BE2C (cell line): ENCODE measurements around the gene CCDC88A.
"Not testable (repeated sequence)": the region's sequence is repeated elsewhere in the genome, so short reads cannot be mapped to it uniquely, and the experiment has no call there.

Source experiments
- DNase-seq: peaks from one replicate; pipeline ENCODE4 v3.0.0-alpha.2; 2020
- H3K27me3 ChIP-seq: fragments of 250-450 bp; sonication (Bioruptor Pico); 2 replicates; pipeline ENCODE4 v1.5.1; 2020; ENCODE audit warnings: mild to moderate bottlenecking
- H3K36me3 ChIP-seq: fragments of 250-450 bp; sonication (Bioruptor Pico); 2 replicates; pipeline ENCODE4 v1.5.1; 2020; ENCODE audit warnings: mild to moderate bottlenecking
- H3K4me1 ChIP-seq: fragments of 250-450 bp; sonication (Bioruptor Pico); 2 replicates; pipeline ENCODE4 v1.5.1; 2020
- H3K4me3 ChIP-seq: 2 replicates; pipeline ENCODE4 v1.5.1; 2011; ENCODE audit warnings: low read depth, low read length
- H3K9me3 ChIP-seq: fragments of 250-450 bp; sonication (Bioruptor Pico); 2 replicates; pipeline ENCODE4 v1.5.1; 2020
- TF ChIP-seq, protein P1 (sequence below): IDR thresholded peaks from 2 replicates; pipeline ENCODE4 v1.5.1; 2012; ENCODE audit warnings: mild to moderate bottlenecking, low read depth, low read length

CCDC88A gene

DNA sequence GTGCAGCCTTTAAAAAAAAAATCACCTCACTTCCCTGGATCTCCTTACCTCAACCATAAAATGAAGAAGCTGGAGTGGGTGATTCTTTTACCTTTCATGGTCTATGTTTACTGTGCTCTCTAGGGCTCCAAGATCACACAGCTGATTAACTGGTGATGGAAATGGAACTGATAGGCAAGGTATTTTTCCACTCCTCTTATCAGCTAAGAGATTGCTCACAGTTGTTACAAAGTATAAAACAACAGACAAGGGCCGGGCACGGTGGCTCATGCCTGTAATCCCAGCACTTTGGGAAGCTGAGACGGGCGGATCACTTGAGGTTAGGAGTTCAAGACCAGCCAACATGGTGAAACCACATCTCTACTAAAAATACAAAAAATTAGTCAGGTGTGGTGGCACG, 172.6 kb downstream of the CCDC88A start:
- DNase-seq: no peak
- Histone ChIP-seq H3K4me1 (no peaks in the 10 kb centered on the region), H3K36me3 (no peaks in the 10 kb centered on the region; the same call in 1 of the 2 replicates), H3K27me3 (no peaks in the 10 kb centered on the region), H3K9me3 (no peaks in the 10 kb centered on the region), H3K4me3 (no peak overlapping the region)
- TF ChIP-seq, protein P1, sequence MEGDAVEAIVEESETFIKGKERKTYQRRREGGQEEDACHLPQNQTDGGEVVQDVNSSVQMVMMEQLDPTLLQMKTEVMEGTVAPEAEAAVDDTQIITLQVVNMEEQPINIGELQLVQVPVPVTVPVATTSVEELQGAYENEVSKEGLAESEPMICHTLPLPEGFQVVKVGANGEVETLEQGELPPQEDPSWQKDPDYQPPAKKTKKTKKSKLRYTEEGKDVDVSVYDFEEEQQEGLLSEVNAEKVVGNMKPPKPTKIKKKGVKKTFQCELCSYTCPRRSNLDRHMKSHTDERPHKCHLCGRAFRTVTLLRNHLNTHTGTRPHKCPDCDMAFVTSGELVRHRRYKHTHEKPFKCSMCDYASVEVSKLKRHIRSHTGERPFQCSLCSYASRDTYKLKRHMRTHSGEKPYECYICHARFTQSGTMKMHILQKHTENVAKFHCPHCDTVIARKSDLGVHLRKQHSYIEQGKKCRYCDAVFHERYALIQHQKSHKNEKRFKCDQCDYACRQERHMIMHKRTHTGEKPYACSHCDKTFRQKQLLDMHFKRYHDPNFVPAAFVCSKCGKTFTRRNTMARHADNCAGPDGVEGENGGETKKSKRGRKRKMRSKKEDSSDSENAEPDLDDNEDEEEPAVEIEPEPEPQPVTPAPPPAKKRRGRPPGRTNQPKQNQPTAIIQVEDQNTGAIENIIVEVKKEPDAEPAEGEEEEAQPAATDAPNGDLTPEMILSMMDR: no peak

GRCh38 chr2:55245411-55245810, 174.2 kb downstream of the CCDC88A start:
- no peaks in the 10 kb centered on the region; the same call in 1 of the 2 replicates for H3K36me3 ChIP-seq
- no peak for DNase-seq
- no peak overlapping the region for H3K4me3 ChIP-seq
- TF ChIP-seq, protein P1: no peak
- H3K9me3 ChIP-seq: no peaks in the 10 kb centered on the region
- no peaks in the 10 kb centered on the region for H3K27me3 ChIP-seq
- H3K4me1 ChIP-seq: no peaks in the 10 kb centered on the region

GRCh38 chr2:55242617-55243016, 177.0 kb downstream of the CCDC88A start:
- no peaks in the 10 kb centered on the region for H3K27me3 ChIP-seq
- no peak overlapping the region for H3K4me3 ChIP-seq
- H3K4me1 ChIP-seq: no peaks in the 10 kb centered on the region
- no peaks in the 10 kb centered on the region for H3K9me3 ChIP-seq
- H3K36me3 ChIP-seq: no peaks in the 10 kb centered on the region; the same call in 1 of the 2 replicates
- TF ChIP-seq, protein P1: no peak
- no peak for DNase-seq

- H3K9me3 ChIP-seq, H3K36me3 ChIP-seq: not testable (repeated sequence)
Measured at GRCh38 chr2:55241582-55241981, 178.1 kb downstream of the CCDC88A start.

DNA sequence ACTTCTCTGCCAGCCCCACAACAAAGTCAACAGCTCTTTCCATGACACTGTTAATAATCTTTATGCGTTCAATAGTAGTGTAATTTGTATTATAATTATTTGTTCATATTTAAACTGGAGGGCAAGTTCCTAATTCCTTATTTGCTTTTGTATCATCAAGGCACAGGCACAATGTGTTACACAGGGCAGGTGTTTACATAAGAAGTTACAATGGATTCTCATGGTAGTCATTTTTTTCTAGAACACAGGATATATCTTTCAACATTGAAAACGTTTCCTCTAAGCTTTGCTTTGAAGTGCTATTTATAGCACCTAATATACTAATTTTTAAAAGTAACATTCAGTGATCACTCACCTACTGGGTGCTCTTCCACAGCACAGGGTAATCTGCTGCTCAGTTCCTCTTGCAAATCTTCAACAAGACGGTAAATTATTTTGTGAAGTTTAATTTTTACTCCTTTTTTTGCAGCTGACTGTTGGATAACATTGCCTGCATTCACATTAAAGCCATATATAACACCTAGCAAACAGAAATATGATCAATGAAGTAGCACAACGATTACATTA, 179.9 kb downstream of the CCDC88A start:
- TF ChIP-seq, protein P1: no peak
- Histone ChIP-seq H3K4me1 (no peaks in the 10 kb centered on the region), H3K4me3 (no peak overlapping the region), H3K27me3 (no peaks in the 10 kb centered on the region), H3K9me3 (no peaks in the 10 kb centered on the region), H3K36me3 (peaks cover 15% of the 10 kb centered on the region)
- no peak for DNase-seq

More at GRCh38 chr2:55241582-55241981, 178.1 kb downstream of the CCDC88A start:
- H3K4me1 ChIP-seq, DNase-seq, H3K27me3 ChIP-seq, H3K4me3 ChIP-seq: not testable (repeated sequence)
